Neural cell (in vitro differentiated cells): Measurements from ENCODE around the gene SBSN. TPM values are rescaled to one million over a fixed set of nuclear protein-coding genes. Genes with fewer than 3 reads are reported as not detected.

ENCODE experiments used
- H2AFZ ChIP-seq: fragments of 200-600, 300-800 bp; sonication (generic), shearing (Covaris generic); 2 replicates; pipeline ENCODE4 v1.6.0; 2014; ENCODE audit warnings: low read depth, mild to moderate bottlenecking, antibody characterized with exemption, low read length, moderate library complexity
- H3F3A ChIP-seq: fragments of 200-600 bp; shearing (Covaris generic); 2 replicates; pipeline ENCODE4 v1.6.1; 2016; ENCODE audit warnings: mild to moderate bottlenecking, moderate library complexity, mixed read lengths, antibody characterized with exemption, low read length; ENCODE audit not compliant: insufficient read depth, poor library complexity, severe bottlenecking
- H3K27ac ChIP-seq: fragments of 200-600, 300-800 bp; sonication (generic), shearing (Covaris generic); 2 replicates; pipeline ENCODE4 v1.5.1; 2014; ENCODE audit warnings: mild to moderate bottlenecking, low read length, moderate library complexity
- H3K27me3 ChIP-seq: fragments of 300-800, 200-600 bp; sonication (generic), shearing (Covaris generic); 2 replicates; pipeline ENCODE4 v1.6.0; 2014; ENCODE audit warnings: mild to moderate bottlenecking, low read depth, low read length, moderate library complexity; ENCODE audit not compliant: insufficient read depth
- H3K36me3 ChIP-seq: fragments of 300-800, 200-600 bp; sonication (generic), shearing (Covaris generic); 2 replicates; pipeline ENCODE4 v1.5.1; 2014; ENCODE audit warnings: mild to moderate bottlenecking, antibody characterized with exemption, low read length, moderate library complexity; ENCODE audit not compliant: insufficient read depth
- H3K4me2 ChIP-seq: fragments of 300-800, 200-600 bp; sonication (generic), shearing (Covaris generic); 2 replicates; pipeline ENCODE4 v1.6.0; 2014; ENCODE audit warnings: mild to moderate bottlenecking, low read length
- H3K4me3 ChIP-seq: fragments of 300-800, 200-600 bp; sonication (generic), shearing (Covaris generic); 2 replicates; pipeline ENCODE4 v1.5.1; 2014; ENCODE audit warnings: mild to moderate bottlenecking, low read length, moderate library complexity
- H3K79me2 ChIP-seq: fragments of 200-600 bp; shearing (Covaris generic); replicated peaks from 2 replicates; pipeline ENCODE4 v1.6.0; 2014; ENCODE audit warnings: mild to moderate bottlenecking, low read length, moderate library complexity; ENCODE audit not compliant: insufficient read depth
- H3K9ac ChIP-seq: fragments of 300-800, 200-600 bp; sonication (generic), shearing (Covaris generic); 2 replicates; pipeline ENCODE4 v1.6.1; 2016; ENCODE audit warnings: mild to moderate bottlenecking, low read length, mixed read lengths
- H3K9me2 ChIP-seq: fragments of 200-600 bp; shearing (Covaris generic); 2 replicates; pipeline ENCODE4 v1.6.1; 2016; ENCODE audit warnings: mild to moderate bottlenecking, low read length, mixed read lengths; ENCODE audit not compliant: insufficient read depth
- H3K9me3 ChIP-seq: fragments of 200-600, 300-800 bp; sonication (generic), shearing (Covaris generic); 2 replicates; pipeline ENCODE4 v1.6.1; 2016; ENCODE audit warnings: mild to moderate bottlenecking, mixed run types, low read length, moderate library complexity, mixed read lengths
- H4K20me1 ChIP-seq: fragments of 200-600 bp; shearing (Covaris generic); 2 replicates; pipeline ENCODE4 v1.6.1; 2016; ENCODE audit warnings: mild to moderate bottlenecking, mixed run types; ENCODE audit not compliant: insufficient read depth
- EP300 ChIP-seq: fragments of 450-650 bp; conservative IDR thresholded peaks from 2 replicates; pipeline ENCODE4 v1.6.1; 2014; ENCODE audit warnings: antibody characterized with exemption, mild to moderate bottlenecking, moderate library complexity; ENCODE audit not compliant: poor library complexity, severe bottlenecking
- EZH2 ChIP-seq: fragments of 200-600, 300-800 bp; shearing (Covaris generic), sonication (generic); IDR thresholded peaks from 2 replicates; pipeline ENCODE4 v1.6.1; 2014; ENCODE audit warnings: antibody characterized with exemption, low read length, borderline replicate concordance, mild to moderate bottlenecking; ENCODE audit not compliant: insufficient read depth, poor library complexity, severe bottlenecking
- MXI1 ChIP-seq: fragments of 450-650 bp; conservative IDR thresholded peaks from 2 replicates; pipeline ENCODE4 v1.6.1; 2014; ENCODE audit warnings: antibody characterized with exemption, mild to moderate bottlenecking; ENCODE audit not compliant: poor library complexity, severe bottlenecking
- POLR2AphosphoS5 ChIP-seq: IDR thresholded peaks from 2 replicates; pipeline ENCODE4 v1.6.1; 2012
- RAD21 ChIP-seq: fragments of 450-650 bp; conservative IDR thresholded peaks from 2 replicates; pipeline ENCODE4 v1.6.1; 2014; ENCODE audit warnings: antibody characterized with exemption, mild to moderate bottlenecking, moderate library complexity
- REST ChIP-seq: IDR thresholded peaks from 2 replicates; pipeline ENCODE4 v1.6.1; 2012; ENCODE audit warnings: borderline replicate concordance
- SMC3 ChIP-seq: fragments of 450-650 bp; conservative IDR thresholded peaks from 2 replicates; pipeline ENCODE4 v1.6.1; 2014; ENCODE audit warnings: antibody characterized with exemption, mild to moderate bottlenecking, moderate library complexity; ENCODE audit not compliant: poor library complexity
- TAF1 ChIP-seq: IDR thresholded peaks from 2 replicates; pipeline ENCODE4 v1.6.1; 2012; ENCODE audit warnings: low read depth
- polyA plus RNA-seq: library from polyadenylated mRNA; depleted of rRNA; stranded (reverse); fragments of >200 nt; gene quantifications from 2 replicates; pipeline ENCODE4 v1.2.3, GENCODE V29; 2014
- TF ChIP-seq, protein P1 (sequence below): fragments of 450-650 bp; IDR thresholded peaks from 2 replicates; pipeline ENCODE4 v1.5.1; 2014; ENCODE audit warnings: antibody characterized with exemption, mild to moderate bottlenecking, moderate library complexity; ENCODE audit not compliant: poor library complexity, severe bottlenecking

SBSN gene
- polyA plus RNA-seq, 1 donor from 2014 or later = not detected

DNA sequence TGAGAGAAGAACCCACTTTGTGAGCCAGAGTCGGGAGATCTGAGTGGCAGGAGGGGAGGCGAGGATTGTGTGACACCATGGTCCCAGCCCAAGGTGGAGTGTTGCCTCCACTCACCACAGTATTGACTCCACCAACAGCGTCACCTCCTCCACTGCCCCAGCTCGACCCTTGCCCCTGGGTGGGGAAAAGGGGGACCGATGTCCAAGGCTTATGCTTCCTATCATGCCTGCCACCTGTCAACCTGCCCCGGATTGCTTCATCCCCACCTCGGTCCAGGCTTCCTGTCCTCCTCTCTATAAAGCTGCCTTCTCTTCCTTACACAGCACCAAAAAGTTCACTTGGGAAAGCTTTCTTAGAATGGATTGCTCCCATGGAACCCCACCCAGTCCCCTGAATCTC, 22.1 kb downstream of the SBSN start:
- Histone ChIP-seq H3K79me2 (no peaks in the 10 kb centered on the region), H3K36me3 (no peaks in the 10 kb centered on the region), H2AFZ (no peak overlapping the region)

DNA sequence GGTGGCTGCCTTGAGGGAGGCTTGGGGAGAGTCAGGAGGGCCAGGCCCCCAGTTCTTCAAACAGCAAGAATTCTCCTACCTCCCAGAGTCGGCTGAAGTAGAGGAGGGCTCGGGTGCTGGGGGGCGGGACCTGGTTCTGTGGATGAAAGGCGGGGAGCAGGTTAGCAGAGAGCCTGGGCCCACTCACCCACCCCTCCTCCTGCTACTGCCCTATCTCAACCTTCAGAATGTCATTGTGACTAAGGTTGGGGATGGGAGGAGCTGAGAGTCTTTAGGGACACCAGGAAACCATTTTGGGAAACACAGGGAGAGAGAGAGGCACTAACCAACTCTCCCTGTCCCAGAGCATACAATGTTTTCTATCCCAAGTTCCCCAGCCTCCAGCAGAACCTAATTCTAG, 25.4 kb downstream of the SBSN start:
- no peaks in the 10 kb centered on the region for H3K9me3 ChIP-seq
- H3K27me3 ChIP-seq = no peaks in the 10 kb centered on the region
- H3K4me3 ChIP-seq = no peak overlapping the region
- H3K79me2 ChIP-seq = no peaks in the 10 kb centered on the region
- H2AFZ ChIP-seq = no peak overlapping the region
- no peaks in the 10 kb centered on the region for H3K36me3 ChIP-seq
- H4K20me1 ChIP-seq = no peaks in the 10 kb centered on the region
- H3K27ac ChIP-seq = no peak overlapping the region
- no peaks in the 10 kb centered on the region for H3K9me2 ChIP-seq
- H3K9ac ChIP-seq = no peak overlapping the region
- no peaks in the 10 kb centered on the region for H3F3A ChIP-seq
- no peak overlapping the region for H3K4me2 ChIP-seq
- TF ChIP-seq POLR2AphosphoS5 = no peak
- no peak for TF ChIP-seq EP300
- no peak for TF ChIP-seq RAD21
- TF ChIP-seq EZH2 = no peak
- TF ChIP-seq, protein P1, sequence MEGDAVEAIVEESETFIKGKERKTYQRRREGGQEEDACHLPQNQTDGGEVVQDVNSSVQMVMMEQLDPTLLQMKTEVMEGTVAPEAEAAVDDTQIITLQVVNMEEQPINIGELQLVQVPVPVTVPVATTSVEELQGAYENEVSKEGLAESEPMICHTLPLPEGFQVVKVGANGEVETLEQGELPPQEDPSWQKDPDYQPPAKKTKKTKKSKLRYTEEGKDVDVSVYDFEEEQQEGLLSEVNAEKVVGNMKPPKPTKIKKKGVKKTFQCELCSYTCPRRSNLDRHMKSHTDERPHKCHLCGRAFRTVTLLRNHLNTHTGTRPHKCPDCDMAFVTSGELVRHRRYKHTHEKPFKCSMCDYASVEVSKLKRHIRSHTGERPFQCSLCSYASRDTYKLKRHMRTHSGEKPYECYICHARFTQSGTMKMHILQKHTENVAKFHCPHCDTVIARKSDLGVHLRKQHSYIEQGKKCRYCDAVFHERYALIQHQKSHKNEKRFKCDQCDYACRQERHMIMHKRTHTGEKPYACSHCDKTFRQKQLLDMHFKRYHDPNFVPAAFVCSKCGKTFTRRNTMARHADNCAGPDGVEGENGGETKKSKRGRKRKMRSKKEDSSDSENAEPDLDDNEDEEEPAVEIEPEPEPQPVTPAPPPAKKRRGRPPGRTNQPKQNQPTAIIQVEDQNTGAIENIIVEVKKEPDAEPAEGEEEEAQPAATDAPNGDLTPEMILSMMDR = no peak
- TF ChIP-seq MXI1 = no peak
- no peak for TF ChIP-seq REST
- TF ChIP-seq SMC3 = no peak

More for the DNA sequence above, 22.1 kb downstream of the SBSN start:
- Histone ChIP-seq H3K4me2 (no peak overlapping the region), H3K4me3 (no peak overlapping the region), H3K9me2 (no peaks in the 10 kb centered on the region), H4K20me1 (no peaks in the 10 kb centered on the region), H3K27ac (no peak overlapping the region), H3K9ac (no peak overlapping the region), H3K27me3 (peaks cover 28% of the 10 kb centered on the region), H3F3A (no peaks in the 10 kb centered on the region), H3K9me3 (no peaks in the 10 kb centered on the region)
- no peak for TF ChIP-seq SMC3
- no peak for TF ChIP-seq REST
- no peak for TF ChIP-seq EZH2
- no peak for TF ChIP-seq EP300
- no peak for TF ChIP-seq RAD21
- TF ChIP-seq TAF1 = no peak
- no peak for TF ChIP-seq MXI1
- TF ChIP-seq POLR2AphosphoS5 = no peak
- TF ChIP-seq, protein P1 = no peak
